Measurements from ENCODE around the gene LNP1.

GRCh38 chr3:100358413-100358812, 42.9 kb upstream of the LNP1 start:
- TF ChIP-seq CTCF (IDR thresholded peaks at IDR 0.05): no peak
- no peak for TF ChIP-seq POLR2A (IDR thresholded peaks at IDR 0.05)

Measured in body of pancreas (tissue), 4 donors.